GM12878 (cell line): ENCODE results near the gene MFNG. TPM values are rescaled to one million over a fixed set of nuclear protein-coding genes. Genes with fewer than 3 reads are reported as not detected.

Experiments used
- ATAC-seq: fragments of 200-7000 bp; cut with Tn5 transposase; 3 replicates; pipeline ENCODE4 v1.9.1; 2020; ENCODE audit warnings: mild to moderate bottlenecking, moderate library complexity
- BruUV-seq: library from RNA; stranded (reverse); fragments of 400-500 nt; replicated peaks from 2 replicates; lab custom pipeline; 2021; lab: Mats Ljungman, UMichigan
- CTCF ChIA-PET: fragments of 300-600 bp; sonication (Branson Sonifier 250); formaldehyde crosslinking; extraction: SDS; loops from one replicate; lab custom pipeline; 2021; ENCODE audit warnings: inconsistent platforms; lab: Yijun Ruan, JAX
- POLR2A ChIA-PET: fragments of 350-600 bp; formaldehyde crosslinking; extraction: SDS; loops from one replicate; lab custom pipeline; 2021; ENCODE audit warnings: inconsistent platforms; lab: Charles Lee
- RAD21 ChIA-PET: fragments of 300-600 bp; sonication (Branson Sonifier 250); formaldehyde crosslinking; loops from one replicate; lab custom pipeline; 2023; ENCODE audit warnings: antibody characterized with exemption; ENCODE audit not compliant: unreplicated experiment; lab: Charles Lee
- SMC1A ChIA-PET: fragments of 300-600 bp; sonication (Branson Sonifier 250); formaldehyde crosslinking; loops from one replicate; lab custom pipeline; 2023; ENCODE audit not compliant: unreplicated experiment, uncharacterized antibody; lab: Charles Lee
- DNase-seq: peaks from one replicate; pipeline ENCODE4 v3.0.0-alpha.2; 2011; ENCODE audit warnings: low read depth, low spot score
- FAIRE-seq: peaks from 3 replicates; lab custom pipeline; 2011; peaks lifted over from hg19 to GRCh38; lab: Jason Lieb, UNC
- H2AFZ ChIP-seq: 2 replicates; pipeline ENCODE4 v1.6.0; 2011; ENCODE audit warnings: low read depth, low read length, control low read depth; ENCODE audit not compliant: control insufficient read depth
- H3K27ac ChIP-seq: 2 replicates; pipeline ENCODE4 v1.5.1; 2011; ENCODE audit warnings: control low read depth; ENCODE audit not compliant: control insufficient read depth, insufficient read depth
- H3K27me3 ChIP-seq, 2 experiments: replicated peaks in 1 of 2; 2 replicates each; pipeline versions ENCODE4 v1.6.0 to v1.6.1; 2011; ENCODE audit warnings: low read length in 1 of 2; ENCODE audit not compliant: control insufficient read depth in 2 of 2, insufficient read depth in 2 of 2
- H3K36me3 ChIP-seq, 2 experiments: 2 replicates each; pipeline ENCODE4 v1.5.1; 2011; ENCODE audit warnings: low read length in 1 of 2; ENCODE audit not compliant: control insufficient read depth in 2 of 2, insufficient read depth in 2 of 2
- H3K4me1 ChIP-seq: 2 replicates; pipeline ENCODE4 v1.6.1; 2011; ENCODE audit warnings: mild to moderate bottlenecking, low read length, moderate library complexity, mixed read lengths; ENCODE audit not compliant: control insufficient read depth, insufficient read depth
- H3K4me2 ChIP-seq: 2 replicates; pipeline ENCODE4 v1.6.0; 2011; ENCODE audit warnings: control low read depth; ENCODE audit not compliant: control insufficient read depth, insufficient read depth
- H3K4me3 ChIP-seq: fragments of 200-600 bp; sonication (generic); 2 replicates; pipeline ENCODE4 v1.5.1; 2016
- H3K79me2 ChIP-seq: 2 replicates; pipeline ENCODE4 v1.6.0; 2011; ENCODE audit warnings: low read length; ENCODE audit not compliant: control insufficient read depth, insufficient read depth
- H3K9ac ChIP-seq: 2 replicates; pipeline ENCODE4 v1.8.0; 2011; ENCODE audit warnings: low read length, control low read depth, mixed read lengths; ENCODE audit not compliant: control insufficient read depth, insufficient read depth
- H3K9me3 ChIP-seq: replicated peaks from 3 replicates; pipeline ENCODE4 v1.5.1; 2011; ENCODE audit warnings: mild to moderate bottlenecking, low read length; ENCODE audit not compliant: control insufficient read depth, insufficient read depth
- H4K20me1 ChIP-seq: 2 replicates; pipeline ENCODE4 v1.6.0; 2011; ENCODE audit not compliant: control insufficient read depth, insufficient read depth
- ASH2L ChIP-seq: fragments of 300-600, 200-600 bp; sonication (generic); IDR thresholded peaks from 2 replicates; pipeline ENCODE4 v1.6.1; 2017; ENCODE audit warnings: low read depth, mild to moderate bottlenecking, borderline replicate concordance
- BACH1 ChIP-seq: fragments of 450-650 bp; IDR thresholded peaks from 2 replicates; pipeline ENCODE4 v1.6.1; 2017; ENCODE audit warnings: mild to moderate bottlenecking, borderline replicate concordance
- EZH2 ChIP-seq: IDR thresholded peaks from 2 replicates; pipeline ENCODE4 v1.6.1; 2012; ENCODE audit warnings: low read depth, mild to moderate bottlenecking, control low read depth, inconsistent platforms, low read length, borderline replicate concordance; ENCODE audit not compliant: control insufficient read depth
- MYB ChIP-seq: fragments of 150-350 bp; IDR thresholded peaks from 2 replicates; pipeline ENCODE4 v1.6.1; 2014; ENCODE audit warnings: mild to moderate bottlenecking, low read depth, low read length, borderline replicate concordance
- MYC ChIP-seq: IDR thresholded peaks from 2 replicates; pipeline ENCODE4 v1.6.1; 2011; ENCODE audit warnings: mild to moderate bottlenecking, low read length, moderate library complexity, inconsistent platforms; ENCODE audit not compliant: insufficient read depth, insufficient replicate concordance, insufficient read length, severe bottlenecking
- RB1 ChIP-seq: fragments of 450-650 bp; formaldehyde crosslinking; IDR thresholded peaks from 2 replicates; pipeline ENCODE4 v1.6.1; 2017; ENCODE audit warnings: mild to moderate bottlenecking, borderline replicate concordance
- RCOR1 ChIP-seq: conservative IDR thresholded peaks from 2 replicates; pipeline ENCODE4 v1.6.1; 2012; ENCODE audit warnings: low read depth, low read length, improper control_type of control experiment
- SMAD1 ChIP-seq: fragments of 450-650 bp; IDR thresholded peaks from 2 replicates; pipeline ENCODE4 v1.6.1; 2018; ENCODE audit warnings: mild to moderate bottlenecking, low read depth; ENCODE audit not compliant: partially characterized antibody
- SMARCA5 ChIP-seq: fragments of 450-650 bp; IDR thresholded peaks from 2 replicates; pipeline ENCODE4 v1.6.1; 2017; ENCODE audit warnings: mild to moderate bottlenecking
- SRF ChIP-seq, 2 experiments: IDR thresholded peaks; 2 replicates each; pipeline ENCODE4 v1.6.1; 2011; ENCODE audit warnings: low read depth in 2 of 2, low read length in 2 of 2, mild to moderate bottlenecking in 1 of 2, moderate library complexity in 1 of 2
- TCF7 ChIP-seq: IDR thresholded peaks from 2 replicates; pipeline ENCODE4 v1.6.1; 2014; ENCODE audit warnings: antibody characterized with exemption, borderline replicate concordance
- ZNF24 ChIP-seq: fragments of 450-650 bp; IDR thresholded peaks from 2 replicates; pipeline ENCODE4 v1.6.1; 2017; ENCODE audit warnings: antibody characterized with exemption, mild to moderate bottlenecking
- ZNF687 ChIP-seq: fragments of 450-650 bp; IDR thresholded peaks from 2 replicates; pipeline ENCODE4 v1.6.1; 2017; ENCODE audit warnings: mild to moderate bottlenecking, moderate library complexity
- WGBS: methylation state at CpG from one replicate; pipeline ENCODE4 v1.1.6; 2016; ENCODE audit warnings: low lambda C conversion rate; ENCODE audit not compliant: insufficient replicate concordance, insufficient coverage; ENCODE audit errors: missing lambda C conversion rate; 5-methylcytosine and 5-hydroxymethylcytosine counted together
- in situ Hi-C: fragments of 300-500 bp; cut with MboI; formaldehyde crosslinking; loops from 9 replicates; pipeline ENCODE4 v1.14.3; 2018; ENCODE audit warnings: mixed read lengths
- intact Hi-C: fragments of 100-400 bp; cut with micrococcal nuclease; formaldehyde crosslinking; loops from one replicate; pipeline ENCODE4 v1.14.2; 2022; ENCODE audit not compliant: unreplicated experiment
- polyA plus RNA-seq, 11 experiments: library from polyadenylated mRNA; depleted of rRNA in 4 of 11; unstranded in 6 of 11; stranded (reverse) in 5 of 11; fragments of >200 nt; fragmentation: Nextera tagmentation in 4 of 11; fragmentation: Illumina TruSeq in 1 of 11; extraction: Ambion mirVana in 4 of 11; extraction: Trizol in 1 of 11; gene quantifications; 1 replicate in 1 of 11; 2 replicates in 10 of 11; pipeline versions ENCODE4 v1.2.1 to v1.2.3, GENCODE V29; 2011 to 2016; ENCODE audit warnings: inconsistent platforms in 2 of 11, missing spikeins in 2 of 11, low read depth in 1 of 11
- total RNA-seq, 4 experiments: library from RNA; depleted of rRNA in 3 of 4; stranded (reverse); fragments of >200 nt in 3 of 4; fragmentation: Illumina TruSeq in 1 of 4; extraction: Trizol in 1 of 4; gene quantifications; 2 replicates each; pipeline versions ENCODE4 v1.2.1 to v1.2.3, GENCODE V29; 2013 to 2021

MFNG gene
- total and polyA plus RNA-seq, 10 of the 15 experiments (the other 5 are each of a cell fraction or from before 2014, with no cell fraction given) = 11.5 to 117 (median 68.5) TPM

- intact Hi-C loops = no loop called here
- ChIA-PET RAD21 (interaction anchor here (0.8 to 4.4 kb wide), 2 partner anchors 140 to 191 kb away, joined by 3 to 44 read pairs; no protein-coding TSS in a partner anchor), SMC1A (interaction anchor here (0.8 to 5.4 kb wide), 4 partner anchors 13 to 196 kb away, joined by 3 to 21 read pairs (median 3); no protein-coding TSS in a partner anchor)
These were observed 30.3 kb downstream of the MFNG start for GRCh38 chr22:37455896-37456295.

More at GRCh38 chr22:37455896-37456295, 30.3 kb downstream of the MFNG start:
- H3K9ac ChIP-seq = no peak overlapping the region
- ChIA-PET CTCF (interaction anchor here (0.8 to 6.1 kb wide), 9 partner anchors 28 to 374 kb away, joined by 3 to 90 read pairs (median 3); no protein-coding TSS in a partner anchor), POLR2A (no interaction called here)
- H2AFZ ChIP-seq = no peak overlapping the region
- WGBS = 67% methylated on average over 6 of the region's 14 CpGs
- FAIRE-seq (no peak), DNase-seq (no peak), ATAC-seq (no peak)
- H4K20me1 ChIP-seq = 0 out of 2 replicates have a peak, but pooled peaks cover 2% of the 10 kb centered on the region
- no peaks in the 10 kb centered on the region for H3K36me3 ChIP-seq
- no peak overlapping the region for H3K4me3 ChIP-seq
- no peaks in the 10 kb centered on the region for H3K4me1 ChIP-seq
- no peak overlapping the region for H3K4me2 ChIP-seq
- no peak for TF ChIP-seq SMARCA5
- TF ChIP-seq ASH2L = no peak
- TF ChIP-seq RB1 = no peak
- TF ChIP-seq SRF (IDR thresholded peaks at IDR 0.05; ENCODE audit: low read depth in 2 of 2, low read length in 2 of 2) = no peak
- no peak for TF ChIP-seq EZH2
- TF ChIP-seq ZNF687 = no peak
- no peak for TF ChIP-seq TCF7
- no peak for TF ChIP-seq RCOR1
- TF ChIP-seq ZNF24 = no peak
- no peak for TF ChIP-seq BACH1
- no peak for TF ChIP-seq MYB
- TF ChIP-seq SMAD1 = no peak
- TF ChIP-seq MYC = no peak
- no peaks in the 10 kb centered on the region for H3K27me3 ChIP-seq
- in situ Hi-C loops = loop anchor here (5.0 kb wide), 2 partner anchors 139 to 194 kb away; no protein-coding TSS in a partner anchor
- BruUV-seq = no TSS peak
- H3K79me2 ChIP-seq = no peaks in the 10 kb centered on the region
- no peaks in the 10 kb centered on the region for H3K9me3 ChIP-seq
- H3K27ac ChIP-seq = no peak overlapping the region
